ENCODE data around the gene PODNL1. TPM values are rescaled to one million over a fixed set of nuclear protein-coding genes. Genes with fewer than 3 reads are reported as not detected.
"Not testable (repeated sequence)": the region's sequence is repeated elsewhere in the genome, so short reads cannot be mapped to it uniquely, and the experiment has no call there.

Gene PODNL1
- polyA plus RNA-seq, 1 donor (not counting 4 experiments of a cell fraction or from before 2014, with no cell fraction given), result 1.0 TPM

GRCh38 chr19:13975870-13976269 is 37.7 kb upstream of the PODNL1 start:
- Histone ChIP-seq H3K4me2 (ENCODE audit: control insufficient read depth, extremely low read depth, insufficient read depth, low read depth, low read length) (no peak overlapping the region), H3K4me3 (ENCODE audit: control insufficient read depth in 2 of 3, extremely low read depth in 1 of 3, insufficient read depth in 2 of 3, low read depth in 1 of 3, low read length in 3 of 3) (no peak overlapping the region), H2AFZ (ENCODE audit: control insufficient read depth, low read length) (no peak overlapping the region), H3K27ac (ENCODE audit: control insufficient read depth, insufficient read depth, low read length) (no peak overlapping the region), H3K4me1 (ENCODE audit: control insufficient read depth, extremely low read depth, insufficient read depth, low read length) (peaks cover 5% of the 10 kb centered on the region), H3K36me3 (ENCODE audit: control insufficient read depth in 2 of 2, extremely low read depth in 1 of 2, insufficient read depth in 2 of 2, low read length in 2 of 2) (peaks cover 4 to 7% of the 10 kb centered on the region in 2 experiments), H3K27me3 (ENCODE audit: control insufficient read depth, extremely low read depth, insufficient read depth, low read length) (no peaks in the 10 kb centered on the region), H3K9ac (ENCODE audit: control insufficient read depth, extremely low read depth, insufficient read depth, low read length) (no peak overlapping the region), H4K20me1 (ENCODE audit: control insufficient read depth, extremely low read depth, insufficient read depth, low read length) (no peaks in the 10 kb centered on the region), H3K9me3 (ENCODE audit: control insufficient read depth, low read depth, low read length) (no peaks in the 10 kb centered on the region), H3K9me1 (ENCODE audit: control insufficient read depth, extremely low read depth, insufficient read depth, low read length) (no peaks in the 10 kb centered on the region), H3K79me2 (ENCODE audit: control insufficient read depth, insufficient read depth, low read length) (no peaks in the 10 kb centered on the region)
- TF ChIP-seq EZH2 (IDR thresholded peaks at IDR 0.05; ENCODE audit: low read length), result no peak
- no peak for TF ChIP-seq CTCF (optimal IDR thresholded peaks at IDR 0.05 in 1 of 3, IDR thresholded peaks at IDR 0.05 in 1 of 3, conservative IDR thresholded peaks at IDR 0.05 in 1 of 3; ENCODE audit: extremely low read depth in 1 of 3, insufficient read depth in 2 of 3, low read length in 3 of 3)
- dilution Hi-C loops (cut with MboI; ENCODE audit: extremely low pct_ligation_motif_present, low sequenced_read_pairs), result no loop called here
- DNase-seq (ENCODE audit: low read depth, low spot score) (no peak), FAIRE-seq (no peak)

DNA sequence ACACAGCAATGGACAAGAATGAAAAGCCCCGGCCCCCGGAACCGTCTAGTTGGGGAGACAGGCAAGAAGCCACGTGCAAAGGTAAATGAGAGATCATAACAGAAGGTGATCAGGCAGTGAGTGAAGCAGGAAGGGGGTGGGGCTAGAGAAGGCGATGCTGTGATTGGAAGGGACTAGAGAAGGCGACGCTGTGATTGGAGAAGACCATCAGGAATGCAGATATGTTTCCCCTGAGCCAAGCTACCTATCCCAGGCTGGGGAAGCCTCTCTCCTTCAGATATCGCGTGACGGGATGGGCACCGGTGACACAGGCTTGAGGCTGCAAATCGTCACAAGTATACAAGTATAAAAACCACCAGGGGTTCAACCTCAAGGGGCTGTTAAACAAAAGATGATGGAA is 35.9 kb upstream of the PODNL1 start:
- peak; percentile 97 for FAIRE-seq
- DNase-seq (ENCODE audit: low read depth, low spot score), result peak; percentile 54

GRCh38 chr19:13973479-13973878 is 35.3 kb upstream of the PODNL1 start:
- H3K9me1 ChIP-seq (ENCODE audit: control insufficient read depth, extremely low read depth, insufficient read depth, low read length); H2AFZ ChIP-seq (ENCODE audit: control insufficient read depth, low read length); H3K9ac ChIP-seq (ENCODE audit: control insufficient read depth, extremely low read depth, insufficient read depth, low read length); H4K20me1 ChIP-seq (ENCODE audit: control insufficient read depth, extremely low read depth, insufficient read depth, low read length); FAIRE-seq; H3K36me3 ChIP-seq (ENCODE audit: control insufficient read depth in 2 of 2, extremely low read depth in 1 of 2, insufficient read depth in 2 of 2, low read length in 2 of 2); dilution Hi-C loops (cut with MboI; ENCODE audit: extremely low pct_ligation_motif_present, low sequenced_read_pairs); H3K4me3 ChIP-seq (ENCODE audit: control insufficient read depth in 2 of 3, extremely low read depth in 1 of 3, insufficient read depth in 2 of 3, low read depth in 1 of 3, low read length in 3 of 3); H3K4me1 ChIP-seq (ENCODE audit: control insufficient read depth, extremely low read depth, insufficient read depth, low read length); H3K27me3 ChIP-seq (ENCODE audit: control insufficient read depth, extremely low read depth, insufficient read depth, low read length); DNase-seq (ENCODE audit: low read depth, low spot score); H3K9me3 ChIP-seq (ENCODE audit: control insufficient read depth, low read depth, low read length); H3K79me2 ChIP-seq (ENCODE audit: control insufficient read depth, insufficient read depth, low read length): not testable (repeated sequence)
- H3K4me2 ChIP-seq (ENCODE audit: control insufficient read depth, extremely low read depth, insufficient read depth, low read depth, low read length), result peak overlapping the region; percentile 5
- peak overlapping the region; percentile 48 for H3K27ac ChIP-seq (ENCODE audit: control insufficient read depth, insufficient read depth, low read length)

More for the DNA sequence above, 35.9 kb upstream of the PODNL1 start:
- Histone ChIP-seq H3K4me3 (ENCODE audit: control insufficient read depth in 2 of 3, extremely low read depth in 1 of 3, insufficient read depth in 2 of 3, low read depth in 1 of 3, low read length in 3 of 3) (no peak overlapping the region), H3K9ac (ENCODE audit: control insufficient read depth, extremely low read depth, insufficient read depth, low read length) (no peak overlapping the region), H2AFZ (ENCODE audit: control insufficient read depth, low read length) (peak overlapping the region; percentile 12), H4K20me1 (ENCODE audit: control insufficient read depth, extremely low read depth, insufficient read depth, low read length) (no peaks in the 10 kb centered on the region), H3K4me1 (ENCODE audit: control insufficient read depth, extremely low read depth, insufficient read depth, low read length) (peaks cover 5% of the 10 kb centered on the region), H3K79me2 (ENCODE audit: control insufficient read depth, insufficient read depth, low read length) (no peaks in the 10 kb centered on the region), H3K27me3 (ENCODE audit: control insufficient read depth, extremely low read depth, insufficient read depth, low read length) (no peaks in the 10 kb centered on the region), H3K9me3 (ENCODE audit: control insufficient read depth, low read depth, low read length) (no peaks in the 10 kb centered on the region), H3K27ac (ENCODE audit: control insufficient read depth, insufficient read depth, low read length) (peak overlapping the region; percentile 48), H3K4me2 (ENCODE audit: control insufficient read depth, extremely low read depth, insufficient read depth, low read depth, low read length) (peak overlapping the region; percentile 33), H3K36me3 (ENCODE audit: control insufficient read depth in 2 of 2, extremely low read depth in 1 of 2, insufficient read depth in 2 of 2, low read length in 2 of 2) (peaks cover 5 to 6% of the 10 kb centered on the region in 2 experiments), H3K9me1 (ENCODE audit: control insufficient read depth, extremely low read depth, insufficient read depth, low read length) (no peaks in the 10 kb centered on the region)
- dilution Hi-C loops (cut with MboI; ENCODE audit: extremely low pct_ligation_motif_present, low sequenced_read_pairs), result no loop called here
- TF ChIP-seq CTCF (optimal IDR thresholded peaks at IDR 0.05 in 1 of 3, IDR thresholded peaks at IDR 0.05 in 1 of 3, conservative IDR thresholded peaks at IDR 0.05 in 1 of 3; ENCODE audit: extremely low read depth in 1 of 3, insufficient read depth in 2 of 3, low read length in 3 of 3) (no peak), EZH2 (IDR thresholded peaks at IDR 0.05; ENCODE audit: low read length) (no peak)

Measured in keratinocyte (primary cell).